GM18873 (cell line): ENCODE results near the gene RAPGEF6.
"Not testable (repeated sequence)": the region's sequence is repeated elsewhere in the genome, so short reads cannot be mapped to it uniquely, and the experiment has no call there.

Experiments used
- ATAC-seq: cut with Tn5 transposase; IDR thresholded peaks from one replicate; pipeline ENCODE4 v1.9.1; 2021; ENCODE audit warnings: mild to moderate bottlenecking, moderate library complexity, moderate number of reproducible peaks; ENCODE audit not compliant: unreplicated experiment, low FRiP score

The RAPGEF6 gene, protein sequence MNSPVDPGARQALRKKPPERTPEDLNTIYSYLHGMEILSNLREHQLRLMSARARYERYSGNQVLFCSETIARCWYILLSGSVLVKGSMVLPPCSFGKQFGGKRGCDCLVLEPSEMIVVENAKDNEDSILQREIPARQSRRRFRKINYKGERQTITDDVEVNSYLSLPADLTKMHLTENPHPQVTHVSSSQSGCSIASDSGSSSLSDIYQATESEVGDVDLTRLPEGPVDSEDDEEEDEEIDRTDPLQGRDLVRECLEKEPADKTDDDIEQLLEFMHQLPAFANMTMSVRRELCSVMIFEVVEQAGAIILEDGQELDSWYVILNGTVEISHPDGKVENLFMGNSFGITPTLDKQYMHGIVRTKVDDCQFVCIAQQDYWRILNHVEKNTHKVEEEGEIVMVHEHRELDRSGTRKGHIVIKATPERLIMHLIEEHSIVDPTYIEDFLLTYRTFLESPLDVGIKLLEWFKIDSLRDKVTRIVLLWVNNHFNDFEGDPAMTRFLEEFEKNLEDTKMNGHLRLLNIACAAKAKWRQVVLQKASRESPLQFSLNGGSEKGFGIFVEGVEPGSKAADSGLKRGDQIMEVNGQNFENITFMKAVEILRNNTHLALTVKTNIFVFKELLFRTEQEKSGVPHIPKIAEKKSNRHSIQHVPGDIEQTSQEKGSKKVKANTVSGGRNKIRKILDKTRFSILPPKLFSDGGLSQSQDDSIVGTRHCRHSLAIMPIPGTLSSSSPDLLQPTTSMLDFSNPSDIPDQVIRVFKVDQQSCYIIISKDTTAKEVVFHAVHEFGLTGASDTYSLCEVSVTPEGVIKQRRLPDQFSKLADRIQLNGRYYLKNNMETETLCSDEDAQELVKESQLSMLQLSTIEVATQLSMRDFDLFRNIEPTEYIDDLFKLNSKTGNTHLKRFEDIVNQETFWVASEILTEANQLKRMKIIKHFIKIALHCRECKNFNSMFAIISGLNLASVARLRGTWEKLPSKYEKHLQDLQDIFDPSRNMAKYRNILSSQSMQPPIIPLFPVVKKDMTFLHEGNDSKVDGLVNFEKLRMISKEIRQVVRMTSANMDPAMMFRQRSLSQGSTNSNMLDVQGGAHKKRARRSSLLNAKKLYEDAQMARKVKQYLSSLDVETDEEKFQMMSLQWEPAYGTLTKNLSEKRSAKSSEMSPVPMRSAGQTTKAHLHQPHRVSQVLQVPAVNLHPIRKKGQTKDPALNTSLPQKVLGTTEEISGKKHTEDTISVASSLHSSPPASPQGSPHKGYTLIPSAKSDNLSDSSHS (N-terminal part only)

DNA sequence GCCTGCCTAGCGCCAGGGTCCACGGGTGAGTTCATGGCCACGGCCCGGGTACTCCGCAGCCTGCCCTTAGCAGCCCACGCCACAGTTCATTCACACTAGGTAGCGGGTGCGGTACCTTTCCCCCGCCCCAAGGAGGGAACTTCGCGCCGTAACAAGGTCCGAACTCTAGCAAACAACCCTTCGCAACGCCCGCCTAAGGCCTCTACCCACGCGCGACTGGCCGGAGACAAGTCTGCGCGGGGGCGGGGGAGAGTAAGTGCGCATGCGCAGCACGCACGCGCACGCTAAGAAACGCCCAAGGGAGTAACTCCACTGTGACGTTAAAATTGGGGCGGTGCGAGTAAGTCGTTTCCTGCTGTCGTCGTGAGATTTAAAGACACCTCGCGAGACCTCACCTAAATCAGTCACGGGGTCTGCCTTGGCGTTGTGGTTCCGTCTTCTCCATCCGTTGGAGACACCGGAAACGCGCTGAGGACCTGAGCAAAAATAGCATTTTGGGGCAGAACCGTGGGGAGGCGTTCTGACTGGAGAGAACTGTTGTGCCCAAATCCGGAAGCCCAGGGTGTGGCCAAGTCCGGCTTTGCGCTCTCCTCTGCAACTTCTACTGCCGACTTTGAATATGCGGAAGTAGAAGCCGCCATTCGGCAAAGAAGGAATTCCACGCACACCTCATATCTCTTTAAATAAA is at the start of gene RAPGEF6:
Gene RAPGEF6, minus strand, starts transcription at position 234 of the 688 bp plus-strand sequence. Its CDS starts 199 bp downstream, at position 35.
- ATAC-seq, result peak; percentile 88

DNA sequence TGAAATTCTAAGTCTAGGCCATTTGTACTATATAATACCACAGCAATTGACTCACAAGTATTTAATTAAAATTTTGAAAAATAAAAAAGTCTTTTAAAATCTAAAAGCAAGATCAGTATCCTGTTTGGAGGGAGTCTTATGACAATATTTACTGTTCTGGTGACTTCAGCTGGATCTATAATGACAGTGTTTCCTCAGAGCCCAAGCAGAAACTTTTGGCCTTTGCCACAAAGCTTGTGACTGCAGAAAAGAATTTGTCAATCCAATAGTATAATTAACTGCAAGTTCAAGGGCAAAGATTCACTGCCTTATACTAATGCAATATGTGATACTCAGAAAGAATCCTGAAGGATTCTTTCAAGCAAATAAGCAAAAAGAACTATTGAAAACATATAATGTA is 49.6 kb upstream of the RAPGEF6 start:
- no peak for ATAC-seq

DNA sequence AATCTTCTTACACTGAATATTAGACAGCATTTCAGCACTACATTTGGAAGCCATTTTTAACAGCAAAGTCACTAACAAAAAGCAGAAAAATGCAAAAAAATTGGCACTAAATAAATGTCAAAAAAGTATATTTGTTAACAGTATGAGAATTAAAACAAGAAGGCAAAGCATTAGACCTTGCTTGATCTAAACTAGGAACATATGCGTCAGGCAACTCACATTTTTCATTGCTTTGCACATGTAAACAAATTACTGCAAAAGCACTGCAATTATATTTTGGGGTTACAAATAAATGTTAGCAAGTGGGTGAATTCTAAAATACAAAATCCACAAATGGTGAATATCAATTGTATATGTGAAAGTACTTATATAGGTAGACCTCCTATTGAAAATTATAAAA is 49.0 kb upstream of the RAPGEF6 start:
- ATAC-seq, result no peak

DNA sequence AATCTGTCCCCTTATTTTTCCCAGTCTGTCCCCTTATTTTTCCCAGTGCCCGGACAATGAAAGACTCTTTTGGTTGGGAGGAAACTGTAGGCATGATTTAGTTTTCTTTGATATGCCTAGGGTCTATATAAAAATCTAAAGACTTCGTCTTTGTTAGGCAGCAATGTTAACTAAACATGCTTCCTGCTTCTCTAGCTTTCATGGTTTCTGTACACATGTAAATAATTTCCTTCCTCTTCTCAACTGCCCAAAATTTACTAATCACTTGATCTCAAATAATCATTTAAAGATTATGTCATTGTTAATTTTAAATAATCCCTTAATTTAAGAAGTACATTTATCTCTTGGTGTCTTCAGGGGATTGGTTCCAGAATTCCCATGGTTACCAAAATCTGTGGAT is 47.8 kb upstream of the RAPGEF6 start:
- no peak for ATAC-seq

DNA sequence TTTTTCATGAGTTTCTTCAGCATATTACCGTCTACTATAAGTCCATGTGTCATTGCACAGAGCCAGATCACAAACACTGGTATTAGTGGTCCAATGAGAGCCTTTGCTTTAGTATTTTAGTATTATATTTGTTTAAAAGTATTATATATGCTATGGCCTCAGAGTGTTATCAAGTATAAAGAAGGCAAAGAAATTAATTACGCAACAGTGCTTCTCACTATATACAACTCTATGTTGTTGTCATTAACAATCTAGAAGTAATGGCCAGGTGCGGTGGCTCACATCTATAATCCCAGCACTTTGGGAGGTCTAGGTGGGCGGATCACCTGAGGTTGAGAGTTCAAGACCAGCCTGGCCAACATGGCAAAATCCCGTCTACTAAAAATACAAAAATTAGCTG is 47.1 kb upstream of the RAPGEF6 start:
- no peak for ATAC-seq

DNA sequence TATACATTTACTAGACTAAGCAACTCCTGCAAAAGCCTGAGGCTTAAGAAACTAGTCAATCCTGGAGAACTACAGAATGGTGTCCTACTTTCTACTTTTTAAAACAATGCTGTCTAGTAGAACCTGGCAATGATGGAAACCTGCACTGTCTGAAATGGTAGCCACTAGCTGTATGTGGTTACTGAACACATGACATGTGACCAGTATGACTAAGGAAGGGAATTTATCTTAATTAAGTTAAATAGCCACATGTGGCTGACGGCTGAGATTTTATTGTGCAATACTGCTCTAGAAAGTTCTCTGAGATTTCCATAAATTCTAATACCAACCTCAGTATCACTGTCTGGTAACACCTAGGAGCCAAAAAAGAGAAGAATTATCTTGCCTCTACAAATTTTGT is 44.9 kb upstream of the RAPGEF6 start:
- ATAC-seq, result no peak

DNA sequence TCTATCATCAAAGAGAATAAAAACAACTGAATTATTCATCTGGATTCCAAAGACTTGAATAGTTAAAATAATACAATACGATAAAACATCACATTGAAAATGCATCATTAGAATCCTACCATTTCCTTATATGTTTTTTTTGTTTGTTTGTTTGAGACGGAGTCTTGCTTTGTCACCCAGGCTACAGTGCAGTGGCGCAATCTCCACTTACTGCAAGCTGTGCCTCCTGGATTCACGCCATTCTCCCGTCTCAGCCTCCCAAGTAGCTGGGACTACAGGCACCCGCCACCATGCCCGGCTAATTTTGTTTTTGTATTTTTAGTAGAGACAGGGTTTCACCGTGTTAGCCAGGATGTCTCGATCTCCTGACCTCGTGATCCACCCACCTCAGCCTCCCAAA is 43.2 kb upstream of the RAPGEF6 start:
- ATAC-seq, result not testable (repeated sequence)

DNA sequence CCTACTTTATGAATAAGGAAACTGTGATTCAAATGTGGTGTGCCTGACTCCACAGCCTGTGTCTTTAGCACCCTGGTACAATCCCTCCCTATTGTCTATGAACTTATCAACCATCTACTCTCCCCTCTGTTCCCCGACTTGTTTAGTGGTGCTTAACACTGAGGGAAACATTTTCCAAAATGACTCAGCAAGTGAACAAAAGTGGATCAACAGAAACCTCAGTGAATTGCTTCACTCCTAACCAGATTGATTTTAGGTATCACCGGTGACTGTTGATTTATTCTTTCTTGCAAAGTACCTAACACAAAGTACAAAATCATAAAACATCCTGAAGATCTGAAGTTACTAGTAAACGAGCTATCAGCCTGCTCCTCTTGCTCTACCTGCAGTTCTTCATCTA is 42.1 kb upstream of the RAPGEF6 start:
- no peak for ATAC-seq

DNA sequence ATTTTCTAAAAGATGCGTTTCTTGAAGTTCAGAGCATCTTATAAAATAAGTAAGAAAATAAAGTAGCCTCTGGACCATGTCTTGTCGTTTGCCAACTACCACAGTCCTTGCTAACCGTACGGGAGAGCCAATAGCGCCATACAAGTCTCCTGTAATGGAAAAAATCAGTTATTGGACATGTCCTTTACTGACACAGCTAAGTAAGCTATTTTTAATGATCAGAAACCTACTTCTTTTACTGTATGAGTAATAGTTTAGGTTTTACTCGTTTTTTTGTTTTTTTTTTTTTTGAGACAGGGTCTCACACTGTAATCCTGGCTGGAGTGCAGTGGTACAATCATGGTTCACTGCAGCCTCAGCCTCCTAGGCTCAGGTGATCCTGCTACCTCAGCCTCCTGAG is 37.7 kb upstream of the RAPGEF6 start:
- ATAC-seq, result peak; percentile 33

DNA sequence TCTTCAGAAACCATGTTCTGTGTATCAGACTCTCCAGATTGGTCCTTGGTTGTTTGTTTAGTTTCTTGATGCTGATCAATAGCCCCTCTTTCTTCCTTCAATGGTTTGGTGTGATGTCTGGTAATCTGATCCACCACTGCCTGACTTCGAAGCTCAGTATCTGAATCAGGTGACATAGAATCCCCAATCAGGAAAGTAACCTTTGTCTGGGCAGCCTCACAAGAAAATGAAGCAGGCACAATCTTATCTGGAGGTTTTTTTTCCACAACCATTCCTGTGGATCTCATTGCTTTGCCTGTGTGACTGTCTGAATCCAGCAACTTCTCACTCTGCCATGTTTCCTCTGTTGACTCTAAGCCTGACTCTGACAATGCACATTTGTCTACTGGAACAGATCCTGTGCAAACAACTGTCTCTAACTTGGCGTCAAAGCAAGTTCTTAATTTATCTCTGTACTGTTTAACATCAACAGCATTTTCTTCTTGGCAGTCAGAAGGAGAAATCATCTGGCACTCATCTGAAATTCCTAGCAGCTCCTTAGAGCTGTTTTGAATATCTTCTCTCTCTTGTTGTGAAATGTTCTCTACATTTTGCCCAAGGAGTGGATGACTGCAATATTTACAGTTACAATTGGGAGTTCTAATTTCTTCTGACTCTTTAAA is 37.1 kb upstream of the RAPGEF6 start:
- ATAC-seq, result no peak

DNA sequence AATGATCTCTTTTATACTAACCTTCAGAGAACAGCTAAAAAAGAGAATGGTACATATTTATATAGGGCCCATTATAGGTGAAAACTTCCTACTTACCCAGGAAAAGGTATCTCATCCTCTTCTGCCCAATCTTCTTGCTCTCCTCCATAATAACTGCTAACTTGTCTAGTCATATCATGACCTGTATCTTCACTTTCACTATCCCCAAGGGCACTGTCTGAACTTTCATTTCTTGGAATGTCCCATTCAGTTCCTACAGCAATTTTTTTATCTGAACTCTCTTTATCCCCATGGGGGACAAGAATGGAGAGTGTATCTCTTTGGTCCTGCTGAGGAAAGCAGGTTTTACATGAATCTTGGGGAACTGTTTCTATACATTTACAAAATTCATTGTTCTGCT is 36.4 kb upstream of the RAPGEF6 start:
- no peak for ATAC-seq

DNA sequence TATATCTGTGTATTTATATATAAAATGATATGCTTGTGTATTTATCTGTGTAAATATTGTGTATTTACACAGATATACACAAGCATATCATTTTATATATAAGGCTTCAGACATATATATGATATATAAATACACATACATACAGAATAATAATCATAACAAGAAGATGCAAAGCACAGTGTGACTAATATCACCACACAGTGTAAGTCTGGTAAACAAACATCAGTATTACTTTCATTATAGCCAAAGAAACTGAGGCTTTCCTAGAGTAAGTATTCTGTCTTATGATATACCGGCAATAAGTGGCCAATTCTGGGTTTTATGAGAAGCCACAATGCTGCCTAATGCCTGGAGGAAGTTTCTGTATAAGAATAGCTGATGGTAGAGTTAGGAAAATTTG is 29.9 kb upstream of the RAPGEF6 start:
- ATAC-seq, result peak; percentile 53

DNA sequence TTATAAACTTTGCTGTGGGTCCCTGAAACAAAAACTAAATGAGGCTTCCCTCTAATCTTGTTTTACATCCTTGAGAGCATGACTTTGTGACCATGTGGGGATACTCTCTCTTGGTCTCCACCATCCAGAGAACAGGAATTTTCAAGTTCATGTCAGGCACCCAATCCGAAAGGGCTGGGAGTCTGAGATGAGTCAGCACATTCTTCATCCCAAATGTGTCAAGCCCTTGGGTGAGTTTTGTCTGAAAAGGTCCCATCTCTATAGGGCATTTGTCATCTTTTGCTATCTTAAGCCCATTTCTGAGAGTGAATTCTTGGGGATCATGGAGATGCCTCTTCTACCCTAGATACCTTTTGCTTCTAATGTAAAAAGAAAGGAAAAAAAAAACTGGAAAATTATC is 26.9 kb upstream of the RAPGEF6 start:
- ATAC-seq, result no peak

DNA sequence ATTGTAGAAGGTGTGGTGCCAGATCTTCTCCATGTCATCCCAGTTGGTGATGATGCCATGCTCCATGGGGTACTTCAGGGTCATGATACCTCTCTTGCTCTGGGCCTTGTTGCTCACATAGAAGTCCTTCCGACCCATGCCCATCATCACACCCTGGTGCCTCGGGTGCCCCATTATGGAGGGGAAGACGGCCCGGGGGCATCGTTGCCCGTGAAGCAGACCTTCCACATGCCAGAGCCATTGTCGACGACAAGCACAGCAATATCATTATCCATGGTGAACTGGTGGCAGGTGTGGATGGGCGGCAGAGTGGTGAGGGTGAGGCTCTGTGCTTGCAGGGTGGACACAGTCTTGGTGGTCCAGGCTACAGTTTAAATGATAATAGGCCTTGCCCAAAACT is 24.8 kb upstream of the RAPGEF6 start:
- ATAC-seq, result no peak

DNA sequence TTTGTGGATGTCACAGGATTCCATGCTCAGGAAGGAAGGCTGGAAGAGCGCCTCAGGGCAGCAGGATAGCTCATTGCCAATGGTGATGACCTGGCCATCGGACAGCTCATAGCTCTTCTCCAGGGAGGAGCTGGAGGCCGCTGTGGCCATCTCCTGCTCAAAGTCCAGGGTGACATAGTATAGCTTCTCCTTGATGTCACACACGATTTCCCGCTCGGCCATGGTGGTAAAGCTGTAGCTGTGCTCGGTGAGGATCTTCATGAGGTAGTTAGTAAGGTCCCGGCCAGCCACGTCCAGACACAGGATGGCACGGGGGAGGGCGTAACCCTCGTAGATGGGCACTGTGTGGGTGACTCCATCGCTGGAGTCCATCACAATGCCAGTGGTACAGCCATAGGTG is 24.3 kb upstream of the RAPGEF6 start:
- ATAC-seq, result no peak

DNA sequence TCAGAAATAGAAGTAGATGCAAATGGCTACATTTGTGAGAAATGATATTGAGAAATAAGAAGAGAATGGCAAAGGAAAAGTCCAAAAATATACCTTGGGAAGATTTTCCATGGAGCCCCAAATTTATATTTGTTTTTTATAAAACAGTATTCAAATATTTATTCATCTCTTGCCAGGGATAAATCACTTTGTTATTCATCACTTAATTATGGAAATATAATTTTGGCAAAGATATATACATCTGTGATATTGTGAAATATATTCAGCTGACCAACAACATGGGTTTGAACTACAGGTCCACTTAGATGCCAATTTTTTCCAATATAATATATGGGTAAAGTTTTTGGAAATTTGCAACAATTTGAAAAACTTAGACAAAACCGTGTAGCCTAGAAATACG is 19.7 kb upstream of the RAPGEF6 start:
- ATAC-seq, result no peak

DNA sequence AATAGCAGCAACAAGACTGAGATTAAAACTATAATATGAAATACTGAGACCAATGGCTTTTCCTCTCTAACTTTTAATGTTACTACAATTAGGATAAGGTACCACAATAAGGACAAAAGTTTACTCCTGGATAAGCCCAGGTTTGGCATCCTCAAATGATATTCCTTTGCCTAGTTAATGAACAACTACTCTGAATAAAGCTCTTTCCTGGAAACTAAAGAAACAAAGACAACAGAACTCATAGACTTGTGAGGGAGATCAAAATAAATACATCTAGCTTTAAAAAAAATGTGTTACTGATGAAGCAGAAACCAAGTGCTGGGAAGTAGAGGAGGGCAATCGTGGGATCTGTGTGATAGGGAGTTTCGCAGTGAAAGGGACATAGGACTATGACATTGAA is 19.3 kb upstream of the RAPGEF6 start:
- ATAC-seq, result no peak

DNA sequence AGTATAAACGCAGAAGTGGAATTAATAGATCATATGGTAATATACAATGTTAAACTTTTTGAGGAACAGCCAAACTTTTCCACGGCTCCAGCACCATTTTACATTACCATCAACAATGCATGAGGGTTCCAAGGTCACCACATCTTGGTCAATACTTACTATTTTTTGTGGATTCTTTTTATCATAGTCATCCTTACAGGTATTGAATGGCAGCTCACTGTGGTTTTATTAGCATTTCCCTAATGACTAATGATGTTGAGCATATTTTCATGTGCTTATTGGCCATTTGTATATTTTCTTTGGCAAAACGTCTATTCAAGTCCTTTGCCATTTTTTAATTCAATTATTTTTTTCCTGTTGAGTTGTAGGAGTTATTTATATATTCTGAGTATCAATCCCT is 14.1 kb upstream of the RAPGEF6 start:
- ATAC-seq, result no peak

DNA sequence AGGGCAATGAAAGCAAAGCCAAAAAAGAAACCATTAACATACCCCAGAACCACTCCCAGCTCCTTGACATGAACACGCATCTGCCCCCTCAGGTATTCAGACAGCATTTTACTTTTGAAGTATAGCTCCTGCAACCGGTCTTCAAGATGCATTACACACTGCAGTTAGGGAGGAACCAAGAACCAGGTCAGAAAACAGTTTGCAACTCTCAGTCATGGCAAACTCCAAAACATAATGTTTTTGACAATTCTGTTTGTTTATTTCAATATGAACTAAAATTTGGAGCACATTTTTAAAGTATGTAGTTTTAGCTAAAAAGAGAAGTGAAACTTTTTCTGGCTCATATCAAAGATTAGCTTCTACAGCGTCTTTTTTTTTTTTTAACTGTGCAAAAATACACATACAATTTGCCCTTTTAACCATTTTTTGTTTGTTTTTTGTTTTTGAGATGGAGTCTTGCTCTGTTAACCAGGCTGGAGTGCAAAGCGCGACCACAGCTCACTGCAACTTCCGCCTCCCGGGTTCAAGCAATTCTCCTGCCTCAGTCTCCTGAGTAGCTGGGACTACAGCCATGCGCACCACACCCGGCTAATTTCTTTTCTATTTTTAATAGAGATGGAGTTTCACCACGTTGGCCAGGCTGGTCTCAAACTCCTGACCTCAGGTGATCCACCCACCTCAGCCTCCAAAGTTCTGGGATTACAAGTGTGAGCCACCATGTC is 12.2 kb upstream of the RAPGEF6 start:
- ATAC-seq, result no peak
